ENCODE measurements around the gene C3orf20.

DNA sequence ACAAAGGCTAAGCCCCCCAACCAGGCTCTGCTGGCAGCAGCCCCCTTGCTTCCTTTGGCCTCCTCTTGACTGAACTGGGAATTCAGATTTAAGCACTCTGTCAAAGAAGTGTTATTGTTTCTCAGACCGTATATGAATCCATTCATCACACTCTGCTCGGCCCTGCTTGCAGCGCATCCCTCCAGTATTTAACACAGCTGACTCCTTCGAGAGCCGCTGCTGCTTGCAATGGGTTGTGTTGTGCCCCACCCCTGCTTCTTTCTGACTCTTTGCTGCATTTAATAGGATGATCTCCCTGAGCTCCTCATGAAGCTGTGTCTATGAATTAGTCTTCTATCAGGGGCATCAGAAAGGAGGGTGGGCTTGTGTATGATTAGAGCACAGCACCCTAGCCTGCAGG, 31.2 kb downstream of the C3orf20 start:
- TF ChIP-seq EZH2phosphoT487 (IDR thresholded peaks at IDR 0.05; ENCODE audit: insufficient read depth, low read depth), result no peak
- no peak for TF ChIP-seq EZH2 (IDR thresholded peaks at IDR 0.05; ENCODE audit: insufficient read depth, poor library complexity, severe bottlenecking)

All from GM23248 (cell line).